WTC11 (cell line): Measurements from ENCODE around the gene LRTM1. TPM values are rescaled to one million over a fixed set of nuclear protein-coding genes. Genes with fewer than 3 reads are reported as not detected.

Experiments used
- ATAC-seq: fragments of 200-7000 bp; cut with Tn5 transposase; 2 replicates; pipeline ENCODE4 v1.10.0; 2021; ENCODE audit warnings: mild to moderate bottlenecking, moderate library complexity
- CTCF ChIA-PET: fragments of 300-600 bp; sonication (Branson Sonifier 250); formaldehyde crosslinking; loops from one replicate; lab custom pipeline; 2021; ENCODE audit warnings: antibody characterized with exemption; lab: Charles Lee
- POLR2A ChIA-PET: fragments of 350-600 bp; sonication (Branson Sonifier 250); formaldehyde crosslinking; loops from one replicate; lab custom pipeline; 2021; ENCODE audit warnings: antibody characterized with exemption; lab: Charles Lee
- DNase-seq: peaks from one replicate; pipeline ENCODE4 v3.0.0; 2021; ENCODE audit warnings: low spot score
- H3K27ac Mint-ChIP-seq: 2 replicates; pipeline ENCODE4 v1.8.0; 2021; ENCODE audit warnings: mixed read lengths
- H3K27me3 Mint-ChIP-seq: 2 replicates; pipeline ENCODE4 v1.8.0; 2021; ENCODE audit warnings: low read depth, mild to moderate bottlenecking, moderate library complexity, mixed read lengths
- H3K36me3 Mint-ChIP-seq: 2 replicates; pipeline ENCODE4 v1.8.0; 2021; ENCODE audit warnings: mixed read lengths
- H3K4me1 Mint-ChIP-seq: 2 replicates; pipeline ENCODE4 v1.8.0; 2022; ENCODE audit warnings: mixed read lengths
- H3K4me3 Mint-ChIP-seq: 2 replicates; pipeline ENCODE4 v1.8.0; 2021; ENCODE audit warnings: mild to moderate bottlenecking, moderate library complexity, mixed read lengths
- H3K9me3 Mint-ChIP-seq: 2 replicates; pipeline ENCODE4 v1.8.0; 2021; ENCODE audit warnings: mixed read lengths
- CREB1 ChIP-seq: sonication (generic); formaldehyde crosslinking; IDR thresholded peaks from 2 replicates; pipeline ENCODE4 v1.8.0; 2023; ENCODE audit warnings: mild to moderate bottlenecking, missing genetic modification reagents
- ESRRA ChIP-seq: sonication (generic); formaldehyde crosslinking; IDR thresholded peaks from 2 replicates; pipeline ENCODE4 v1.8.1; 2022; ENCODE audit warnings: mild to moderate bottlenecking, missing genetic modification reagents, borderline replicate concordance
- FOXK1 ChIP-seq: sonication (generic); formaldehyde crosslinking; IDR thresholded peaks from 2 replicates; pipeline ENCODE4 v1.8.0; 2022; ENCODE audit warnings: mild to moderate bottlenecking, moderate library complexity, missing genetic modification reagents
- GTF2I ChIP-seq: fragments of 250-450 bp; sonication (Bioruptor Pico); conservative IDR thresholded peaks from 2 replicates; pipeline ENCODE4 v1.4.0; 2021; ENCODE audit warnings: mild to moderate bottlenecking
- IRF1 ChIP-seq: sonication (generic); formaldehyde crosslinking; IDR thresholded peaks from 2 replicates; pipeline ENCODE4 v1.8.0; 2023; ENCODE audit warnings: missing genetic modification reagents
- IRF2 ChIP-seq: sonication (generic); formaldehyde crosslinking; IDR thresholded peaks from 2 replicates; pipeline ENCODE4 v1.8.0; 2022; ENCODE audit warnings: low read depth, missing genetic modification reagents, borderline replicate concordance
- MYBL2 ChIP-seq: sonication (generic); formaldehyde crosslinking; IDR thresholded peaks from 2 replicates; pipeline ENCODE4 v1.8.1; 2023; ENCODE audit warnings: mild to moderate bottlenecking, moderate library complexity, missing genetic modification reagents
- NFATC4 ChIP-seq: fragments of 250-450 bp; sonication (Bioruptor Pico); IDR thresholded peaks from 2 replicates; pipeline ENCODE4 v1.9.0; 2021; ENCODE audit warnings: mild to moderate bottlenecking
- SMAD3 ChIP-seq: sonication (generic); formaldehyde crosslinking; IDR thresholded peaks from 2 replicates; pipeline ENCODE4 v1.8.0; 2022; ENCODE audit warnings: missing genetic modification reagents, mild to moderate bottlenecking, borderline replicate concordance
- SMAD4 ChIP-seq: sonication (generic); formaldehyde crosslinking; IDR thresholded peaks from 2 replicates; pipeline ENCODE4 v1.8.0; 2022; ENCODE audit warnings: mild to moderate bottlenecking, missing genetic modification reagents
- SOX15 ChIP-seq: fragments of 250-450 bp; sonication (Bioruptor Pico); IDR thresholded peaks from 2 replicates; pipeline ENCODE4 v1.9.0; 2021; ENCODE audit warnings: mild to moderate bottlenecking
- TEAD4 ChIP-seq: sonication (generic); formaldehyde crosslinking; IDR thresholded peaks from 2 replicates; pipeline ENCODE4 v1.8.0; 2022; ENCODE audit warnings: mild to moderate bottlenecking, missing genetic modification reagents
- USF2 ChIP-seq: sonication (generic); formaldehyde crosslinking; IDR thresholded peaks from 2 replicates; pipeline ENCODE4 v1.8.1; 2023; ENCODE audit warnings: mild to moderate bottlenecking, missing genetic modification reagents, moderate library complexity
- ZNF281 ChIP-seq: sonication (generic); formaldehyde crosslinking; IDR thresholded peaks from 2 replicates; pipeline ENCODE4 v1.8.0; 2023; ENCODE audit warnings: mild to moderate bottlenecking, missing genetic modification reagents
- ZNF317 ChIP-seq: sonication (generic); formaldehyde crosslinking; IDR thresholded peaks from 2 replicates; pipeline ENCODE4 v1.8.1; 2023; ENCODE audit warnings: low read depth, mild to moderate bottlenecking, moderate library complexity, missing genetic modification reagents, borderline replicate concordance
- ZNF671 ChIP-seq: fragments of 250-450 bp; sonication (Bioruptor Pico); IDR thresholded peaks from 2 replicates; pipeline ENCODE4 v1.8.0; 2021; ENCODE audit warnings: mild to moderate bottlenecking
- total RNA-seq: library from RNA; stranded (reverse); gene quantifications from 3 replicates; pipeline ENCODE4 v1.2.3, GENCODE V29; 2021
- TF ChIP-seq, protein P1 (sequence below): sonication (generic); formaldehyde crosslinking; IDR thresholded peaks from 2 replicates; pipeline ENCODE4 v1.8.0; 2022; ENCODE audit warnings: mild to moderate bottlenecking, missing genetic modification reagents
- TF ChIP-seq, protein P2 (sequence below): sonication (generic); formaldehyde crosslinking; IDR thresholded peaks from 2 replicates; pipeline ENCODE4 v1.8.1; 2022; ENCODE audit warnings: mild to moderate bottlenecking, moderate library complexity, missing genetic modification reagents
- TF ChIP-seq, protein P3 (sequence below): fragments of 250-450 bp; sonication (Bioruptor Pico); IDR thresholded peaks from 2 replicates; pipeline ENCODE4 v1.9.0; 2021; ENCODE audit warnings: mild to moderate bottlenecking, borderline replicate concordance
- TF ChIP-seq, protein P4 (sequence below): fragments of 250-450 bp; sonication (Bioruptor Pico); conservative IDR thresholded peaks from 2 replicates; pipeline ENCODE4 v1.9.0; 2021; ENCODE audit warnings: mild to moderate bottlenecking

LRTM1 gene
- total RNA-seq, 1 experiment from 2014 or later, result not detected

GRCh38 chr3:54917862-54918261, 10.0 kb downstream of the LRTM1 start:
- Mint-ChIP-seq H3K9me3 (peaks cover 2% of the 10 kb centered on the region; the same call in 1 of the 2 replicates), H3K27ac (no peak overlapping the region), H3K4me1 (no peaks in the 10 kb centered on the region), H3K4me3 (no peak overlapping the region), H3K27me3 (no peaks in the 10 kb centered on the region), H3K36me3 (peaks cover 6% of the 10 kb centered on the region)
- TF ChIP-seq MYBL2 (CRISPR knock-in tag) (no peak), SMAD3 (CRISPR knock-in tag) (no peak), NFATC4 (CRISPR knock-in tag) (no peak), ESRRA (CRISPR knock-in tag) (no peak), CREB1 (CRISPR knock-in tag) (no peak), SOX15 (CRISPR knock-in tag) (no peak), ZNF671 (CRISPR knock-in tag) (no peak)
- POLR2A ChIA-PET, result no interaction called here
- CTCF ChIA-PET, result interaction anchor here (1.1 kb wide), 1 partner anchor 87 kb away, joined by 3 read pairs; no protein-coding TSS in a partner anchor
- ATAC-seq (no peak), DNase-seq (no peak)

DNA sequence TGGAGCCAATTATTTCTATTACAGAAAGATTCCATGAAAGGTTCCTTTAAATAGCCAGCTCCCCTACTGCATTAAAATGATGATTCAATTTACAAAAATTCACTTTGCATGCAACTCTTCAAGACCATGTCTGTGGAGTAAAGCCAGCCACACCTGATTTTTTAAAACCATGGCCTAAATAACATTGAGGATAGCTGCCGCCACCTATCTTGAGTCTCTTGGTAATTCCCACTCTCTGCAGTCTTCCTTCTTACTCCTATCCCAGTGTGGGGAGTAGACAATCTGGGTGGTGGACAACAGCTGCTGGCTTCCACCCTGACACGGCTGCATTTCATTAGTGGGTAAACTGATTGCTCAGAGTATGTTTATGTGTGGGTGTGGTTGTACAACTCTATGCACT, 10.7 kb downstream of the LRTM1 start:
- Mint-ChIP-seq H3K27ac (no peak overlapping the region), H3K4me1 (no peaks in the 10 kb centered on the region), H3K9me3 (peaks cover 6% of the 10 kb centered on the region), H3K4me3 (no peak overlapping the region), H3K36me3 (peaks cover 13% of the 10 kb centered on the region), H3K27me3 (no peaks in the 10 kb centered on the region)
- ChIA-PET CTCF (no interaction called here), POLR2A (no interaction called here)
- ATAC-seq, result no peak
- no peak for DNase-seq
- TF ChIP-seq TEAD4 (CRISPR knock-in tag), result no peak
- no peak for TF ChIP-seq ZNF317 (CRISPR knock-in tag)
- no peak for TF ChIP-seq IRF2
- no peak for TF ChIP-seq CREB1 (CRISPR knock-in tag)
- TF ChIP-seq ZNF281, result no peak
- TF ChIP-seq SMAD4 (CRISPR knock-in tag), result no peak
- TF ChIP-seq IRF1 (CRISPR knock-in tag), result no peak
- no peak for TF ChIP-seq USF2 (CRISPR knock-in tag)
- TF ChIP-seq, protein P1, sequence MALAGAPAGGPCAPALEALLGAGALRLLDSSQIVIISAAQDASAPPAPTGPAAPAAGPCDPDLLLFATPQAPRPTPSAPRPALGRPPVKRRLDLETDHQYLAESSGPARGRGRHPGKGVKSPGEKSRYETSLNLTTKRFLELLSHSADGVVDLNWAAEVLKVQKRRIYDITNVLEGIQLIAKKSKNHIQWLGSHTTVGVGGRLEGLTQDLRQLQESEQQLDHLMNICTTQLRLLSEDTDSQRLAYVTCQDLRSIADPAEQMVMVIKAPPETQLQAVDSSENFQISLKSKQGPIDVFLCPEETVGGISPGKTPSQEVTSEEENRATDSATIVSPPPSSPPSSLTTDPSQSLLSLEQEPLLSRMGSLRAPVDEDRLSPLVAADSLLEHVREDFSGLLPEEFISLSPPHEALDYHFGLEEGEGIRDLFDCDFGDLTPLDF (CRISPR knock-in tag), result no peak
- TF ChIP-seq, protein P2, sequence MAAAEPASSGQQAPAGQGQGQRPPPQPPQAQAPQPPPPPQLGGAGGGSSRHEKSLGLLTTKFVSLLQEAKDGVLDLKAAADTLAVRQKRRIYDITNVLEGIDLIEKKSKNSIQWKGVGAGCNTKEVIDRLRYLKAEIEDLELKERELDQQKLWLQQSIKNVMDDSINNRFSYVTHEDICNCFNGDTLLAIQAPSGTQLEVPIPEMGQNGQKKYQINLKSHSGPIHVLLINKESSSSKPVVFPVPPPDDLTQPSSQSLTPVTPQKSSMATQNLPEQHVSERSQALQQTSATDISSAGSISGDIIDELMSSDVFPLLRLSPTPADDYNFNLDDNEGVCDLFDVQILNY (CRISPR knock-in tag), result no peak
- TF ChIP-seq FOXK1 (CRISPR knock-in tag), result no peak
- TF ChIP-seq, protein P3, sequence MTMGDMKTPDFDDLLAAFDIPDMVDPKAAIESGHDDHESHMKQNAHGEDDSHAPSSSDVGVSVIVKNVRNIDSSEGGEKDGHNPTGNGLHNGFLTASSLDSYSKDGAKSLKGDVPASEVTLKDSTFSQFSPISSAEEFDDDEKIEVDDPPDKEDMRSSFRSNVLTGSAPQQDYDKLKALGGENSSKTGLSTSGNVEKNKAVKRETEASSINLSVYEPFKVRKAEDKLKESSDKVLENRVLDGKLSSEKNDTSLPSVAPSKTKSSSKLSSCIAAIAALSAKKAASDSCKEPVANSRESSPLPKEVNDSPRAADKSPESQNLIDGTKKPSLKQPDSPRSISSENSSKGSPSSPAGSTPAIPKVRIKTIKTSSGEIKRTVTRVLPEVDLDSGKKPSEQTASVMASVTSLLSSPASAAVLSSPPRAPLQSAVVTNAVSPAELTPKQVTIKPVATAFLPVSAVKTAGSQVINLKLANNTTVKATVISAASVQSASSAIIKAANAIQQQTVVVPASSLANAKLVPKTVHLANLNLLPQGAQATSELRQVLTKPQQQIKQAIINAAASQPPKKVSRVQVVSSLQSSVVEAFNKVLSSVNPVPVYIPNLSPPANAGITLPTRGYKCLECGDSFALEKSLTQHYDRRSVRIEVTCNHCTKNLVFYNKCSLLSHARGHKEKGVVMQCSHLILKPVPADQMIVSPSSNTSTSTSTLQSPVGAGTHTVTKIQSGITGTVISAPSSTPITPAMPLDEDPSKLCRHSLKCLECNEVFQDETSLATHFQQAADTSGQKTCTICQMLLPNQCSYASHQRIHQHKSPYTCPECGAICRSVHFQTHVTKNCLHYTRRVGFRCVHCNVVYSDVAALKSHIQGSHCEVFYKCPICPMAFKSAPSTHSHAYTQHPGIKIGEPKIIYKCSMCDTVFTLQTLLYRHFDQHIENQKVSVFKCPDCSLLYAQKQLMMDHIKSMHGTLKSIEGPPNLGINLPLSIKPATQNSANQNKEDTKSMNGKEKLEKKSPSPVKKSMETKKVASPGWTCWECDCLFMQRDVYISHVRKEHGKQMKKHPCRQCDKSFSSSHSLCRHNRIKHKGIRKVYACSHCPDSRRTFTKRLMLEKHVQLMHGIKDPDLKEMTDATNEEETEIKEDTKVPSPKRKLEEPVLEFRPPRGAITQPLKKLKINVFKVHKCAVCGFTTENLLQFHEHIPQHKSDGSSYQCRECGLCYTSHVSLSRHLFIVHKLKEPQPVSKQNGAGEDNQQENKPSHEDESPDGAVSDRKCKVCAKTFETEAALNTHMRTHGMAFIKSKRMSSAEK (CRISPR knock-in tag), result no peak
- TF ChIP-seq, protein P4, sequence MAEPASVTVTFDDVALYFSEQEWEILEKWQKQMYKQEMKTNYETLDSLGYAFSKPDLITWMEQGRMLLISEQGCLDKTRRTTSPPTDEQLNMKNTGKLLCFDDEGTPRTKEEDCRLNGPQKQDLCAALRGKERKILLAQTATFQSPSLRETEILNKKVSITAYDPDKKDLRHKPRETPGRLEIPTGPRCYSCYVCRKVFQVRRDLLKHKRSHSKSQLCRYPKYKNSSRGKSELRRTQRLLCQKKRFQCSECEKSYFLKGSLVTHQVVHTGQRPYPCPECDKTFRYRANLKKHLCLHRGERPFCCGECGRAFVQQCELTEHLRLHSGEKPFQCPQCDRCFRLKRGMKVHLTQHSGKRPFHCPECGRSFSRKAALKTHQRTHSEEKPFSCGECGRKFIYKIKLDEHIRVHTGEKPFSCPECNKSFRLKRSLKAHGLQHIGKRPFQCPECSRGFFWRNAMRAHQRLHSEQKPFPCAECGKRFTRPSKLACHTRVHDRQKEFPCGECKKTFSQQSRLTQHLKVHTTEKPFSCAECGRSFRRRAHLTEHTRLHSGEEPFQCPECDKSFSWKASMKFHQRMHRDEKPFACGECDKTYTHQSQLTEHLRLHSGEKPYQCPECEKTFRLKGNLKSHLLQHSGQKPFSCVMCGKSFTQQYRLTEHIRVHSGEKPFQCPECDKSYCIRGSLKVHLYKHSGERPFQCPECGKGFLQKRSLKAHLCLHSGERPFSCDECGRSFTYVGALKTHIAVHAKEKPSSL (CRISPR knock-in tag), result no peak
- TF ChIP-seq GTF2I (CRISPR knock-in tag), result no peak
